GM18505 (cell line): ENCODE data around the gene SNX13.

ENCODE experiments used
- ATAC-seq: cut with Tn5 transposase; IDR thresholded peaks from one replicate; pipeline ENCODE4 v1.9.1; 2021; ENCODE audit not compliant: unreplicated experiment
- POLR2A ChIP-seq: IDR thresholded peaks from 4 replicates; pipeline ENCODE4 v1.6.1; 2011; ENCODE audit warnings: borderline replicate concordance; ENCODE audit not compliant: insufficient read depth, insufficient read length; ENCODE audit errors: extremely low read depth

The SNX13 gene

DNA sequence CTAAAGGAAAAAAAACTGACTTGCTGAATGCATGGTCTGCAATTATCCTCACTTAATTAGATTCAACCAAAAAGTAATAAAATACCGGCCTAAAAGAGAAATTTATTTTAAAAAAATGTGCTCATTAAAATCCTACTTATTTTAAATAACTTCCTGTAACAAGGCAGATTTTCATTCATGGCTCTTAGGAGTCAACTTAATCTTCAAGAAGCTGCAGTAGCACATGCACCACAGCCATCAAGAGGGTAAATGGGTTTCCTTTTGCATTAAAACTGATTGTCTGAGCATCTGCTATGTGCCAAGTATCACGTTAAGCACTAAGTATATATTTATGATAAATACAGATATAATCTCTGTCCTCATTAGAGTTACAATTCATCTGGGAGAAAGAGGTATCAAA lies 69.9 kb downstream of the SNX13 start:
- no peak for TF ChIP-seq POLR2A
- no peak for ATAC-seq

- ATAC-seq = no peak
These were observed 76.5 kb downstream of the SNX13 start for GRCh38 chr7:17863809-17864143.

GRCh38 chr7:17863095-17863808 lies 77.0 kb downstream of the SNX13 start:
- TF ChIP-seq POLR2A = no peak
- no peak for ATAC-seq

More at GRCh38 chr7:17863809-17864143, 76.5 kb downstream of the SNX13 start:
- TF ChIP-seq POLR2A = no peak

DNA sequence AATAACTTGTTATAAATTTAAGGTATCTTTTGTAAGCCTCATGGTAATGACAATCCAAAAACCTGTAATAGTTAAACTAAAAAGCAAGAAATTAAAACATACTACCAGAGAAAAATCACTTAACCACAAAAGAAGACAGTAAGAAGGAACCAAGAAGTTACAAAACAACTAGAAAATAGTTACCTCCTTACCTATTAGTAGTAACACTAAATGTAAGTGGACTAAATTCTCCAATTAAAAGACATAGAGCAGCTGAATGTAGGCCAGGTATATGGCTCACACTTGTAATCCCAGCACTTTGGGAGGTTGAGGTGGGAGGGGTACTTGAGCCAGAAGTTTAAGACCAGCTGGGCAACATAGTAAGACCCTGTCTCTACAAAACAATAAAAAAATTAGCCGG lies 84.0 kb downstream of the SNX13 start:
- TF ChIP-seq POLR2A = no peak
- no peak for ATAC-seq

- no peak for TF ChIP-seq POLR2A
- ATAC-seq = no peak
These were observed 85.1 kb downstream of the SNX13 start for GRCh38 chr7:17855202-17855601.

GRCh38 chr7:17854261-17855047 lies 85.8 kb downstream of the SNX13 start:
- no peak for TF ChIP-seq POLR2A
- ATAC-seq = no peak

- TF ChIP-seq POLR2A = no peak
- ATAC-seq = no peak
These were observed 87.9 kb downstream of the SNX13 start for GRCh38 chr7:17852361-17852760.

DNA sequence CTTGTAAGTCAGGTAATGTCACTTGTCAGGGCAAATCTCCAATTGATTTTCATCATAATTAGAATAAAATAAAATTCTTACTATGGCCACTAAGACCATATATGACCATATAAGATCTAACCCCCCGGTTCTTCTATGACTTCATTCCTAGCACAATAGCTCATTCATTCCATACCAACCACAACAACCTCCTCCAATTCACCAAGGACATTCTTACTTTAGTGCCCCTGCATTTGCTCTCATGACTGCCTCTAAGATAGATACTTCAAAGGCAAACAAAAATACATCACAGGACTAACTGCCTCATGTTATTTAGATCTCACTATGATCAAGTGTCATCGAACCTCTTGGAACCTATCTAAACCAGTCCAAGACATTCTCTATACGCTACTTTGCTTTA lies 90.8 kb downstream of the SNX13 start:
- TF ChIP-seq POLR2A = no peak
- ATAC-seq = no peak

- TF ChIP-seq POLR2A = no peak
- ATAC-seq = no peak
These were observed 91.8 kb downstream of the SNX13 start for GRCh38 chr7:17848516-17848915.

GRCh38 chr7:17846935-17847334 lies 93.4 kb downstream of the SNX13 start:
- no peak for TF ChIP-seq POLR2A
- ATAC-seq = no peak

GRCh38 chr7:17845197-17845547 lies 95.1 kb downstream of the SNX13 start:
- no peak for ATAC-seq
- no peak for TF ChIP-seq POLR2A

GRCh38 chr7:17844514-17845196 lies 95.6 kb downstream of the SNX13 start:
- ATAC-seq = no peak
- TF ChIP-seq POLR2A = no peak

DNA sequence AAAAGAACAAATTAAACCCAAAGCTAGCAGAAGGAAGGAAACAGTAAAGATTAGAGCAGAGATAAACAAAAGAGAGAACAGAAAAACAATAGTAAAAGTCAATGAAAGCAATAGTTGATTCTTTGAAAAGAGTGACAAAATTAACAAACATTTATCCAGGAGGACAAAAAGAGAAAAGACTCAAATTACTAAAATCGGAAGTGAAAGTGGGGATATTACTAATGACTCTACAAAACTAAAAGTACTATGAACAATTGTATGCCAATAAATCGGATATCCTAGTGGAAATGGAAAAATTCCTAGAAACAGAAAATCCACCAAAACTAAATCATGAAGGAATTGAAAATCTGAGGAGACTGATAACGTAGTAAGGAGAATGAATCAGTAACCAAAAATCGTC lies 96.3 kb downstream of the SNX13 start:
- no peak for TF ChIP-seq POLR2A
- no peak for ATAC-seq

- TF ChIP-seq POLR2A = no peak
- ATAC-seq = no peak
These were observed 97.3 kb downstream of the SNX13 start for GRCh38 chr7:17843041-17843440.

- no peak for ATAC-seq
- TF ChIP-seq POLR2A = no peak
These were observed 107.4 kb downstream of the SNX13 start for GRCh38 chr7:17832820-17833355.

GRCh38 chr7:17832242-17832641 lies 108.1 kb downstream of the SNX13 start:
- ATAC-seq = no peak
- TF ChIP-seq POLR2A = no peak
